NK-92 (cell line): ENCODE data around the gene PTGFRN.

Experiments used
- DNase-seq: peaks from one replicate; lab custom pipeline; 2025; ENCODE audit not compliant: unreplicated experiment; lab: John Stamatoyannopoulos, UW

The PTGFRN gene

DNA sequence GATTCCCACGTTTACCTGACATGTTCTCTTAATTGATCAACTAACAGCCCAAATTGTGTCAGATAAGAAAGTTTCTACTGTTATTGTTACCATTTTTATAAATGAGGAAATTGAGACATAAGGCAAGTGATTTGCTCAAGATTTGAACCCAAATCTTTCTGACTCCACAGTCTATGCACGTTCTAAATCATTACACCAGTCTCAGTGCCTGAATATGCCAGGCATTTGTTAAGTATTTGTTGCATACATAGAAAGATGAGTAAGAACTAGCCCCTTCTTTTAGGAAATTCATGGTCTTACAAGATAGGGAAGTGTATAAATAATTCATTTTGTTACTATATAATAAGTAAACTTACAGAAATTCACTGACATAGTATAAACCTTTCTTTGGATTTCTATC is 84.7 kb downstream of the PTGFRN start:
- no peak for DNase-seq

DNA sequence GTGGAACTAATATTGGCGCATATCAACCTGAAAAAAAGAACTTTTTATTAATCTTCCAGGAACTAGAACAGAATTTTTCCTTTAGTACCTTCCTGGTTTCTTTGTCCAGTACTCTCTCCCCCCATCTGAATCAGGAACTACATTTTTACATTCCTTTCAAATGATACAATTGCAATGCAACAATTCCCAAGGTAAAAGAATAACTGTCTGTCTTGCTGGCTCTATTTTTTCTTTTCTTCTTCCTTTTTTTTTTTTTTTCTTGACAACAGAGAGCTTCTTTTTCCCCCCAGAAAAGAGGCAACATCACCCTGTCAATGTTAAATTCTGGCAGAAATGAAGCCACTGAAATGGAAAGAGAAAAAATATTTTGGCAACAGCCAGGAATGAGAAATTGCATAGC is 87.3 kb downstream of the PTGFRN start:
- DNase-seq: no peak

GRCh38 chr1:116997636-116998035 is 87.9 kb downstream of the PTGFRN start:
- DNase-seq: no peak

- no peak for DNase-seq
These were observed 89.9 kb downstream of the PTGFRN start for GRCh38 chr1:116999596-116999995.

DNA sequence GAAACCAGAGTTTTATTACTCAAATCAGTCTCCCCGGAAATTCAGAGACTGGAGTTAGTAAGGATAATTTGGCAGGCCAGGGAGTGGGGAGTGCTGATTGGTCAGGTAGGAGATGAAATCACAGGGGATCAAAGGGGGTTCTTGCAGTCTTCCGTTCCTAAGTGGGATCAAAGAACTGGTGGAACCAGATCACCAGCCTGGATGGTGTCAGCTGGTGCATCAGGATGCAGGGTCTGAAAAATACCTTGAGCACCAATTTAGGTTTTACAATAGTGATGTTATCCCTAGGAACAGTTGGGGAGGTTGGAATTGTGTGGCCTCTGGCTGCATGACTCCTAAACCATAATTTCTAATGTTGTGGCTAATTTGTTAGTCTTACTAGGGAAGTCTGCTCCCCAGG is 90.4 kb downstream of the PTGFRN start:
- no peak for DNase-seq

GRCh38 chr1:117001254-117001927 is 91.7 kb downstream of the PTGFRN start, which contains the start of gene CD101:
TSS of gene CD101 (plus strand) at chr1:117001760. CDS start at chr1:117001818, 58 bp downstream.
- DNase-seq: no peak

DNA sequence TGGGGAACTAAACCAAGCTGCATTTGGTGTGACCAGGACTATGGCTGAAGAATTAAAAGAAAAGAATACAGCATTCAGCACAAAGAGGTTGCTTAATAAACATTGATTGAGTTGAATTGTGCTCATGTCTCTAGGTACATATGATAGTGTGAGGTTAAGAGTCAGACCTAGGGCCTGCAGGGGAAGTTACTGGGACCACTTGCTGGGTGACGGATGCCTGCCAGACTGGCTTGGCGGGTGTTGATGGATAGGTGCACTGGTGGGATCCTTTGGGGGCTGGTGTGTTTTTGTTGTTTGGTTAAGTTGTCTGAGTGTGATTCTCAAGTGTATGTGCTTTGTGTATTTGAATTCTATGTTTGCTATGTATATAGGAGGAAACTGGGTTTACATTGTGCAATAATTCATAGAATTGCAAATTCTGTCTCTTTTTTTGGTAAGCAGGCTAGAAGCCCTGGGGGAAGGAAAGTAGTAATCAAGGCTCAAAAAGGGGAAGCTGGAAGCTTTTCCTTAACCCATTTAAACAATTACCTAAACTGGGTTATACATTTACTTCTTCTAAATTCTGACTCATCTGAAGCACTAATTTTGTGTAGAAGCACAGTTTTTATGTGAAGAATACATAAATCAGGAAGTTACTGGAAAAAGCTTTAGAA is 93.6 kb downstream of the PTGFRN start:
- DNase-seq: no peak

- no peak for DNase-seq
These were observed 98.0 kb downstream of the PTGFRN start for GRCh38 chr1:117007719-117008013.

GRCh38 chr1:117008656-117009055 is 98.9 kb downstream of the PTGFRN start:
- no peak for DNase-seq

DNA sequence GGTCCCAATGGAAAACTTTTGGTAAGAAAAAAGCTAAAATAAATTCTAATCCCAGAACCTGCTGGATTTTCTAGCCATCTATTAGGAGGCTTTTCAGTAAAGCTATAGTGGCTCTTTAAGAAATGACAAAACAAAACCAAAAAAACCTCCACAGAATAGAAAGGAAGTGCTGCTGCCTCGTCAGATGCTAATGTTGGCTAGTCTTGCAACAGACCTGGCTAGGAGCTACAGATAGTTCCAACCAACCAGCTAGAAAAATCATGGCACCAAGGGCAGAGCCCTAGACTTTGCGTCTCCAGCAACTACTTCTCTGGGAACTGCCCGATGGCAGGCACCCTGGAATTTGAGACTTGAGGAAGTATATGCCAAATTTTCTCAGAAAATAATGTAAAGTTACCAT is 99.4 kb downstream of the PTGFRN start:
- DNase-seq: no peak

DNA sequence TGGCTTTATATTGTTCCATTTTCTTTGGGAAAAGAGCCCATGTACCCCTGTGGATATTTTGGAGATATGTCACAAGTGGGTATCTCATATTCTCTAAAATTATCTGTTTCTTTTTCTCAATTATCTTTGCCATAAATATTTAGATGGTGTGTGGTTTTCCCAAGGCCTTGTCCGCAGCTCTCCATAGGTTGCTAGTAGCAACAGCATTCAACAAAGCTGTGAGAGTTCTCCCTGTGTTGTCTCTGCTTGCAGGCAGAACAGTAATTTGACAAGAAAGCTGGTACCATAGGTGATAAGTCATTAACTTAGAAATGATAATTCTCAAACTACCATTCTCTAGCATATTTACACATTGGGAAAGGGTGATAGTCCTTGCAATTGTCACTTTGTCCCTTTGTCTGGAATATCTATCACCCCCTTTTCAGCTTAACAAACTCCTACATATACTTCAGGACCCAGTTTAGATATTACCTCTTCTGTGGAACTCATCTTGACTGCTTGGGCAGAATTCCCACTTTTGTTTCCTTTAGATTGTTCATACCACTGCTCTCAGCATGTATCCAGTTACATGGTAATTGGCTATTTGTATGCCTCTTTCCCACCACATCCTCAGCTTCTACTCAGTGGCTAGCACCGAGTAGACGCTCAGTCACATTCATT is 100.7 kb downstream of the PTGFRN start:
- DNase-seq: no peak

GRCh38 chr1:117011334-117011733 is 101.6 kb downstream of the PTGFRN start:
- DNase-seq: no peak

GRCh38 chr1:117013309-117013858 is 103.7 kb downstream of the PTGFRN start:
- no peak for DNase-seq

DNA sequence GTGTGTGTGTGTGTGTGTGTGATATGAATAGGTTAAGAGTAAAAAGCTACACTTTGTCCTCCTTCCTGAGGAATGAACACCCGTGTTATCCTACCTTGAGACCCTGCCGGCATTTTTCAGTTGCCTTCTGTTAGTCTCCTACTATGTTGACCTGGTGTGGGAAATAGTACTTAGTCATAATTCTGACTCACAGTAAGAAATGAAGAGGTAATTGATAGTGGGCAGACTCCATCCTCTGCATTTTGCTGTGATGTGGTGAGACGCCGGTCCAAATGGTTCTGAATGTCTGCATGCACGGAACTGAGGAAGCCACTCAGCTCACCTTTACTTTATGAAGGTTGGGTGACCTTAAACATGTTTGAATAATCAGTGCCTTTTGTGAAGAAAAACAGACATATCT is 104.5 kb downstream of the PTGFRN start:
- DNase-seq: no peak

DNA sequence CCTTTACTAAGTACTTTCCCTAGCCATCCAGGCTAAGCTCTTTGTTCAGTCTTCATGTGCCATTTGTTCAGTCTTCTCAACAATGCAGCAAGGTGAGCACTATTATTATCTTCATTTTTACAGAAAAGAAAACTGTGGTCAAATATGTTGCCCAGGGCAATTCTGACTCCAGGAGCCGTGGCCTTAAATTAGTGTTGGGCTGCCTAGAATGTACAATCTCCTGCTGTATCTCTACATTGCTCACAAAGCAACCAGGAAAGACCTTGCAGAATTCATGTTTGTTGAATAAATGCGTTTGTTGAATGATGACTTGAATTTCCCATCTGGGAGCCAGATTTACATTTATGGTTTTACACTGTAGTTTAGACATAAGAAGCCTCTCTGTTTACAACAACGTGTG is 106.0 kb downstream of the PTGFRN start:
- no peak for DNase-seq

GRCh38 chr1:117017062-117017461 is 107.3 kb downstream of the PTGFRN start:
- DNase-seq: no peak

DNA sequence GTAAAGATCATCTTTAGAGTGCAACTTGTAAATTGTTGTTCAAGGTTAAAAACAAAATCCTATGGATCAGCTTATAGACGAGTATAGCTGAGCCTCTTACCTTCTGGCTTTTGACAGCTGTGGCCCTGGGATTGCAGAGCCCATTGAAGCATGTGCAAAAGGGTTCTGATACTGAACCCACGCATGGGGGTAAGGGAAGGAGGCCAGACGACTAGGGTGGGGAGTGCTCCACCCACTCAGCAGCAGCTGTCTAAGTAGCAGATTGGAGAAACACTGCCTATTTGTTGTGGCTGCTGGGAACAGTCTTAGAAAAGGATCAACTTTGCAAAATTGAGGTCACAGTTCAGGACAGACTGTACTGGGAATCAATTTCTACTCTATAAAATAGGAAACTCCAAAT is 107.9 kb downstream of the PTGFRN start:
- DNase-seq: no peak

DNA sequence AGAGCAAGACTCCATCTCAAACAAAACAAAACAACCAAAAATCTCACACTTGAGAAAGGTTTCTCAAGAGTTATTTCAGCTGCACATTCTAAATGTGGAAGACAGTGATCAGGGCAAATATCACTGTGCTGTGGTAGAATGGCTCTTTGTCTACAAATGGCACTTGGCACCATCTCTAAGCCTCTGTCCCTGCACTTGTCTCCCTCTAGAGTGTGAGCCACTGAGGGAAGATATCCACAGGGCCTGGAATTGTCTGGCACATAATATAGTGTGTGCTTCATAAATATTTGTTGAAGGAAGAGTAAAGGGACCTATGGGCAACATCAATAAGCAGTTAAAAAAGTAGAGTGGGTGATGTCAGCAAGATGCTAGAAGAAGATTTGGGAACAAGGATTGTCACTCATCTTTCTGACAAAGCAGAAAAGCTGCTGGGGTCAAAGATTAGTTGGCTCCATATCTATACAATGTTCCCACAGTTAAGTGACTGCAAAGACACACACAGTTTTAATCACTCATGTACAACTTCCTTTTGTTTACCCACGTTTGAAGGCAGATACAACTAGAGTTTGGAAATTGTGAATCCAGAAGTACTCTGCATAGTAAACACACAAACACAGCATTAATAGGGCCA is 110.9 kb downstream of the PTGFRN start:
- DNase-seq: no peak

- DNase-seq: no peak
These were observed 112.4 kb downstream of the PTGFRN start for GRCh38 chr1:117022114-117022513.

DNA sequence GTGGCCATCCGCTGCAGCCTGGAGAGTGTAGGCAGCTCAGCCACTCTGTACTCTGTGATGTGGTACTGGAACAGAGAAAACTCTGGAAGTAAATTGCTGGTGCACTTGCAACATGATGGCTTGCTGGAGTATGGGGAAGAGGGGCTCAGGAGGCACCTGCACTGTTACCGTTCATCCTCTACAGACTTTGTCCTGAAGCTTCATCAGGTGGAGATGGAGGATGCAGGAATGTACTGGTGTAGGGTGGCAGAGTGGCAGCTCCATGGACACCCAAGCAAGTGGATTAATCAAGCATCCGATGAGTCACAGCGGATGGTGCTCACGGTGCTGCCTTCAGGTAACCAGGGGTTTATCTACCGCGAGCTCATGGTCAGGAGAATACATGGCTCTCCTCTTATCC is 115.9 kb downstream of the PTGFRN start:
- no peak for DNase-seq

DNA sequence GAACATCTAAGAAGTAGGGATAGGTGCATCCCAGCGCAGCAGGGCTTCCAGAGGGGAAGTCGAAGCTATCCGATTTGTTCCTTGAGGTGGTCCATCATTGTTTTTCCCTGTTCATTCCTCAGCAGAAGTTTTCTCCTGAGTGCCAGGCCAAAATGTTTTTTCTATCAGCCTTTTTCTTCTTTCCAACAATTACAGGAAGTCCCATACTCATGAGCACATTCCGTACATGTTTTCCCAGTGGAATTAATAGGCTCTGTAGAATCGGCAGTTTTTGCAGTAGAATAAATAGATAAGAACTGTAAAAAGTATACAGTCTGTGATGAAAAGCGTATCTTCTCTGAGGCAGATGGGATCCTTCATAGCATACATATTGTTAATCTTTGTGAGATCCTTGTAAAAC is 116.6 kb downstream of the PTGFRN start:
- no peak for DNase-seq

- no peak for DNase-seq
These were observed 120.0 kb downstream of the PTGFRN start for GRCh38 chr1:117029685-117030084.
